ENCODE data around the gene MPIG6B. TPM values are rescaled to one million over a fixed set of nuclear protein-coding genes. Genes with fewer than 3 reads are reported as not detected.
A peak's percentile ranks its signal among the peaks of the same experiment; 100 is the strongest.

MPIG6B gene, protein sequence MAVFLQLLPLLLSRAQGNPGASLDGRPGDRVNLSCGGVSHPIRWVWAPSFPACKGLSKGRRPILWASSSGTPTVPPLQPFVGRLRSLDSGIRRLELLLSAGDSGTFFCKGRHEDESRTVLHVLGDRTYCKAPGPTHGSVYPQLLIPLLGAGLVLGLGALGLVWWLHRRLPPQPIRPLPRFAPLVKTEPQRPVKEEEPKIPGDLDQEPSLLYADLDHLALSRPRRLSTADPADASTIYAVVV
- not detected for total RNA-seq

DNA sequence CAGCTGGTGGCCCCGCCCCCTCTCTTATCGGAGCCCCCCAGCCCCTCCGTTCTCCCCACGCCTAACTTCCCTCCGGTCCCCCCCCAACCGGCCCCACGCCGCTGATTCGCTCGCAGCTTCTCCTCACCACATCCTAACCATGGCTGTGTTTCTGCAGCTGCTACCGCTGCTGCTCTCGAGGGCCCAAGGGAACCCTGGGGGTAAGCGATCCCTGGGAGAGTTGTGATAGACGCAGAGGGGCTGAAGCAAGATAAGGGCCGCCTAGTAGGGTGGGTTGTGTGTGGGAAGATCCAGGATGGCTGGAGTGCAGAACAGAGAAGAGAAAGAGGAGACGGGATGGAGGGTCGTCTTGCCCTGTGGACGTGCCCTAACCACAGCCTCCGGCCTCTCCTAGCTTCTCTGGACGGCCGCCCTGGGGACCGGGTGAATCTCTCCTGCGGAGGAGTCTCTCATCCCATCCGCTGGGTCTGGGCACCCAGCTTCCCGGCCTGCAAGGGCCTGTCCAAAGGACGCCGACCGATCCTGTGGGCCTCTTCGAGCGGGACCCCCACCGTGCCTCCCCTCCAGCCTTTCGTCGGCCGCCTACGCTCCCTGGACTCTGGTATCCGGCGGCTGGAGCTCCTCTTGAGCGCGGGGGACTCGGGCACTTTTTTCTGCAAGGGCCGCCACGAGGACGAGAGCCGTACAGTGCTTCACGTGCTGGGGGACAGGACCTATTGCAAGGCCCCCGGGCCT, at the start of gene MPIG6B:
Gene MPIG6B (plus strand): TSS at position 129 of the 735 bp plus-strand sequence. CDS start 11 bp downstream, at position 140.
- H3K4me3 ChIP-seq = no peak within 1 kb of the TSS
- DNase-seq = no peak
- peaks cover 0 to 17% (median 6%) of the 10 kb centered on the region in 4 donors for H3K4me1 ChIP-seq
- peaks cover 0 to 14% (median 0%) of the 10 kb centered on the region in 3 donors for H3K36me3 ChIP-seq
- no peaks in the 10 kb centered on the region for H3K27me3 ChIP-seq
- TF ChIP-seq POLR2A (IDR thresholded peaks at IDR 0.05) = no peak
- TF ChIP-seq, protein P1, sequence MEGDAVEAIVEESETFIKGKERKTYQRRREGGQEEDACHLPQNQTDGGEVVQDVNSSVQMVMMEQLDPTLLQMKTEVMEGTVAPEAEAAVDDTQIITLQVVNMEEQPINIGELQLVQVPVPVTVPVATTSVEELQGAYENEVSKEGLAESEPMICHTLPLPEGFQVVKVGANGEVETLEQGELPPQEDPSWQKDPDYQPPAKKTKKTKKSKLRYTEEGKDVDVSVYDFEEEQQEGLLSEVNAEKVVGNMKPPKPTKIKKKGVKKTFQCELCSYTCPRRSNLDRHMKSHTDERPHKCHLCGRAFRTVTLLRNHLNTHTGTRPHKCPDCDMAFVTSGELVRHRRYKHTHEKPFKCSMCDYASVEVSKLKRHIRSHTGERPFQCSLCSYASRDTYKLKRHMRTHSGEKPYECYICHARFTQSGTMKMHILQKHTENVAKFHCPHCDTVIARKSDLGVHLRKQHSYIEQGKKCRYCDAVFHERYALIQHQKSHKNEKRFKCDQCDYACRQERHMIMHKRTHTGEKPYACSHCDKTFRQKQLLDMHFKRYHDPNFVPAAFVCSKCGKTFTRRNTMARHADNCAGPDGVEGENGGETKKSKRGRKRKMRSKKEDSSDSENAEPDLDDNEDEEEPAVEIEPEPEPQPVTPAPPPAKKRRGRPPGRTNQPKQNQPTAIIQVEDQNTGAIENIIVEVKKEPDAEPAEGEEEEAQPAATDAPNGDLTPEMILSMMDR (IDR thresholded peaks at IDR 0.05) = no peak
- H3K9me3 ChIP-seq = no peaks in the 10 kb centered on the region
- no peak within 1 kb of the TSS for H3K27ac ChIP-seq

DNA sequence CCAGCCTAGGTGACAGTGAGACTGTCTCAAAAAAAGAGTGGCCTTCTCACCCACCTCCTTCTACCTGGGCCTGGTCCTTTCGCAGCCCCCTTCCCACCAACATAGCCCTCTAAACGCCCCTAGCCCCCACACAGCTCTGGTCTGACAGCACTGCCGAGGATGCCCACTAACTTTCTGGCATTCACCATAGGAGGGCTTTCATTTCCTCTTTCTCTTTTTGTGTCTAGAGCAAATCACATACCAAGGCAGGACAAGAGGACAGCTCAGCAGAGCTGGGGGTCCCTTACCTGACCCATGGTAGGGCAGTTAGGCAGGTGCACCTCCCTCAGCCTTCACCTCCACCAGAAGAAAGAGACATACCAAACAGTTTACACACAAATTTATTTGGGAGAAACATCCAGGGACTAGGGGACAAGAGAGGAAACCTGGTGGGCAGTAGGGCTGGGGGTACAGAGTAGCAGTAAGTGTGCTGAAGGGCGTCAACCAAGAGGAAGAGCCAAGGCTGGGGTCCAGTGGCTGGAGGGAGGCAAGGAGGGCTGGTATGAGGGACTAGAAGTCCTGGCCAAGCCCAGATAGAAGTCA, 46.8 kb upstream of the MPIG6B start:
- peaks cover 0 to 13% (median 2%) of the 10 kb centered on the region in 4 donors for H3K4me1 ChIP-seq
- peaks cover 0 to 20% (median 0%) of the 10 kb centered on the region in 3 donors for H3K36me3 ChIP-seq
- no peak overlapping the region for H3K27ac ChIP-seq
- no peak for TF ChIP-seq POLR2A (IDR thresholded peaks at IDR 0.05)
- TF ChIP-seq, protein P1 (IDR thresholded peaks at IDR 0.05) = no peak
- no peaks in the 10 kb centered on the region for H3K9me3 ChIP-seq
- no peaks in the 10 kb centered on the region for H3K27me3 ChIP-seq
- H3K4me3 ChIP-seq = no peak overlapping the region
- no peak for DNase-seq

DNA sequence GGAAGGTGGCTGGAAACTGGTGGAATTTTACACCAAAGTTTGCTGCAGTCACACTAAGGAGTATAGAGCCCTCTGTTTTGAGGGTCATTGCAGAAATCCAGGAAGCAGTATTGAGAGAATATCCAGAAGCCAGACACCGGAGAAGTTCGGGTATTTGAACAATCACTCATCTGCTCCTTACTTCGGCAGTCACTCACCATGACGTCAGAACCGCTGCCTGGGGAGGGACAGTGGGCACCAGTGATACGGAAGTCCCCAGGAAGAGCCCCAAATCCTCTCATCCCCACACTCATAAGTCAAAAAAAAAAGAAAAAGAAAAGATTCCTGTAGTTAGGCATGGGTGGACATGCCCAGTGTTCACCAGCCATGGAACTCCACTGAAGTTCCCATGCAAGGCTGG, 46.3 kb upstream of the MPIG6B start:
- Histone ChIP-seq H3K36me3 (peaks cover 0 to 15% (median 0%) of the 10 kb centered on the region in 3 donors), H3K9me3 (no peaks in the 10 kb centered on the region), H3K4me3 (no peak overlapping the region), H3K27ac (no peak overlapping the region), H3K27me3 (no peaks in the 10 kb centered on the region), H3K4me1 (peaks cover 0 to 18% (median 3%) of the 10 kb centered on the region in 4 donors)
- no peak for TF ChIP-seq POLR2A (IDR thresholded peaks at IDR 0.05)
- TF ChIP-seq, protein P1 (IDR thresholded peaks at IDR 0.05) = no peak
- DNase-seq = no peak

DNA sequence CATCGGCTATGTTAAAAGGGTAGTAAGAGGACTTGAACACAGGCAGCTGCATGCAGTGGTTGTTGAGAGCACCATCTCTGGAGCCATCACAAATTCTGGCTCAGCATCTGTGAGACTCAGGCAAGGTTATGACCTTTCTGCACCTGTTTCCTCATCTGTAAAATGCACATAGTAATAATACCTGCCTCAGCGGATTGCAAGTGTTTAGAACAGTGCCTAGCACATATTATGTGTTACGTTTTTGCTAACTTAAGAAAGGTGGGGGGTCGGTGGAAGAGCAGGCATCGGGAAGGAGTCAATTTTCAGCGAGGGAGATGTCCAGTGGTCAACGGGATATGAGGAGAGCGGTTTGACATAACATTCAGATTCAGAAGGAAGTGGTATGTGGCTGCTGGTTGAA, 45.2 kb upstream of the MPIG6B start:
- Histone ChIP-seq H3K27me3 (no peaks in the 10 kb centered on the region), H3K4me1 (peaks cover 0 to 25% (median 3%) of the 10 kb centered on the region in 4 donors), H3K27ac (no peak overlapping the region), H3K9me3 (no peaks in the 10 kb centered on the region), H3K4me3 (no peak overlapping the region), H3K36me3 (peaks cover 0 to 4% (median 0%) of the 10 kb centered on the region in 3 donors)
- DNase-seq = no peak
- TF ChIP-seq POLR2A (IDR thresholded peaks at IDR 0.05) = no peak
- TF ChIP-seq, protein P1 (IDR thresholded peaks at IDR 0.05) = no peak

DNA sequence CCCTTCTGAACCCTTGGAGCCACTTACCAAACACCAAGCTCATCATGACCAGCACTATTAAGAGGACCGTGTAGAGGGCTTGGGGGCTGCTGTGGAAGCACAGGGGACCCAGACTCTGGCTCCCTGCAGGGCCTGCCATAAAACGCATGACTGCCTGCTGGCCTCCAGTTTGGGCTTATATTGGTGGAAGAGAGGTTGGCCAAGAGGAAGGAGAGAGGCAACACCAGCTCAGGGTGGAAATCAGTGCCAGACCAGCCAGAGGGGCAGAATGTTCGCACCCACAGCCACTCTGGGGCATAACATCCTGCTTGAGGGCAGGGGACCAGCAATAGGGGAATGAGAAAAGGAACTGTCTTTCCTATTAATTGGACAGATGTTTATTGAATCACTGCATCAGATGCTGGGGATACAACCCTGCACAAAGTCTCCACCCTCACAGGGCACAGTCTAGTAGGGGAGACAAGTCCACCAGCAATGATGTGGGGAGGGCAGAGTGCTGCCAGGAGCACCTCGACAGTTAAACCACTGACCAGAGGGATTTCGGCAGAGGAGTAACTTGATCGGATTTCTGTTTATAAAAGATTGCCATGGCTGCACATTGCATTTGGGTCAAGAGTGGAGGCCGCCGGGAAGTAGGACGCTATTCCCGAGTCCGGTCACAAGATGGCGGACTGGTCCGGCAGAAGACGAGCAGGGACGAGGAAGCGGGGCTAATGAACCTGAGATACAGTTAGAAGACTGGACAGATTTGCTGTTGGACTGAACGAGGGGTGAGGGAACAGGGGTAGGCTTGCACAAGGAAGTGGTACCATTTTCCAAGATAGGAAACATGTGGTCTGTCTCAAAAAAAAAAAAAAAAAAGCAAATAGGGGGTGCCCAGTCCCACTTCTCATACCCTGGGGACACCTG, 42.7 kb upstream of the MPIG6B start, which contains the start of gene LY6G5C:
Gene LY6G5C (minus strand): TSS at position 842 of the 909 bp plus-strand sequence. CDS start 694 bp downstream, at position 148.
- peaks cover 0 to 25% (median 3%) of the 10 kb centered on the region in 4 donors for H3K4me1 ChIP-seq
- TF ChIP-seq, protein P1 (IDR thresholded peaks at IDR 0.05) = peak; percentile 47 to 88 (median 82)
- peak in 1 of 2 donors; percentile 17 for TF ChIP-seq POLR2A (IDR thresholded peaks at IDR 0.05)

More for the DNA sequence above, 42.7 kb upstream of the MPIG6B start, which contains the start of gene LY6G5C:
- peak within 1 kb of the TSS; percentile 41 to 69 (median 60) for H3K4me3 ChIP-seq
- H3K27me3 ChIP-seq = no peaks in the 10 kb centered on the region
- DNase-seq = peak; percentile 78 to 92 (median 83)
- H3K36me3 ChIP-seq = no peaks in the 10 kb centered on the region
- H3K27ac ChIP-seq = peak within 1 kb of the TSS; percentile 59 to 77 (median 69)
- no peaks in the 10 kb centered on the region for H3K9me3 ChIP-seq
